Coronary artery (tissue), 2 donors: Measurements from ENCODE around the gene PIEZO2.

ENCODE experiments used
- DNase-seq: peaks from one replicate; pipeline ENCODE4 v3.0.0-alpha.2; 2017; ENCODE audit warnings: low spot score
- H3K27ac ChIP-seq, 2 donors: fragments of 200-600 bp; sonication (generic); one replicate each; pipeline ENCODE4 v1.5.1; 2016 to 2019
- H3K4me3 ChIP-seq: fragments of 200-600 bp; sonication (generic); 2 replicates; pipeline ENCODE4 v1.5.1; 2016; ENCODE audit warnings: mild to moderate bottlenecking, moderate library complexity
- TF ChIP-seq, protein P1 (sequence below): fragments of 200-600 bp; sonication (generic); IDR thresholded peaks from one replicate; pipeline ENCODE4 v1.5.1; 2019; ENCODE audit warnings: antibody characterized with exemption

PIEZO2 gene

DNA sequence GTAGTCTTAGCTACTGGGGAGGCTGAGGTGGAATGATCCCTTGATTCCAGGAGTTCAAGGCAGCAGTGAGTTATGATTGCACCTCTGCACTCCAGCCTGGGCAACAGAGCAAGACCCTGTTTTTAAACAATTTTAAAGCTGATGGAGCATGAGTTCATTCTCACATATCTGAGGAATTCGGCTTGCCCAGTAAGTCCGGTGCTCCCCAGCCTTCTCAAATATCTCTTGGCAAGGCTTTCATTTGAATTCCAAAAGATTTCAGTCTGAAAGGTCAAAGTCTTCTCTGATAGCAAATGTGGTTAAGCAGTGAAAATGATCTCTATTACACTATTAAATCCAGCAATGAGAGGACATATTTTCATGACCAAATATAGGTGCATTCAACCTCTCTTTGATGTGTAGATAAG lies 27.9 kb downstream of the PIEZO2 start:
- Histone ChIP-seq H3K27ac (no peak overlapping the region), H3K4me3 (no peak overlapping the region)
- TF ChIP-seq, protein P1, sequence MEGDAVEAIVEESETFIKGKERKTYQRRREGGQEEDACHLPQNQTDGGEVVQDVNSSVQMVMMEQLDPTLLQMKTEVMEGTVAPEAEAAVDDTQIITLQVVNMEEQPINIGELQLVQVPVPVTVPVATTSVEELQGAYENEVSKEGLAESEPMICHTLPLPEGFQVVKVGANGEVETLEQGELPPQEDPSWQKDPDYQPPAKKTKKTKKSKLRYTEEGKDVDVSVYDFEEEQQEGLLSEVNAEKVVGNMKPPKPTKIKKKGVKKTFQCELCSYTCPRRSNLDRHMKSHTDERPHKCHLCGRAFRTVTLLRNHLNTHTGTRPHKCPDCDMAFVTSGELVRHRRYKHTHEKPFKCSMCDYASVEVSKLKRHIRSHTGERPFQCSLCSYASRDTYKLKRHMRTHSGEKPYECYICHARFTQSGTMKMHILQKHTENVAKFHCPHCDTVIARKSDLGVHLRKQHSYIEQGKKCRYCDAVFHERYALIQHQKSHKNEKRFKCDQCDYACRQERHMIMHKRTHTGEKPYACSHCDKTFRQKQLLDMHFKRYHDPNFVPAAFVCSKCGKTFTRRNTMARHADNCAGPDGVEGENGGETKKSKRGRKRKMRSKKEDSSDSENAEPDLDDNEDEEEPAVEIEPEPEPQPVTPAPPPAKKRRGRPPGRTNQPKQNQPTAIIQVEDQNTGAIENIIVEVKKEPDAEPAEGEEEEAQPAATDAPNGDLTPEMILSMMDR = no peak
- DNase-seq = no peak

DNA sequence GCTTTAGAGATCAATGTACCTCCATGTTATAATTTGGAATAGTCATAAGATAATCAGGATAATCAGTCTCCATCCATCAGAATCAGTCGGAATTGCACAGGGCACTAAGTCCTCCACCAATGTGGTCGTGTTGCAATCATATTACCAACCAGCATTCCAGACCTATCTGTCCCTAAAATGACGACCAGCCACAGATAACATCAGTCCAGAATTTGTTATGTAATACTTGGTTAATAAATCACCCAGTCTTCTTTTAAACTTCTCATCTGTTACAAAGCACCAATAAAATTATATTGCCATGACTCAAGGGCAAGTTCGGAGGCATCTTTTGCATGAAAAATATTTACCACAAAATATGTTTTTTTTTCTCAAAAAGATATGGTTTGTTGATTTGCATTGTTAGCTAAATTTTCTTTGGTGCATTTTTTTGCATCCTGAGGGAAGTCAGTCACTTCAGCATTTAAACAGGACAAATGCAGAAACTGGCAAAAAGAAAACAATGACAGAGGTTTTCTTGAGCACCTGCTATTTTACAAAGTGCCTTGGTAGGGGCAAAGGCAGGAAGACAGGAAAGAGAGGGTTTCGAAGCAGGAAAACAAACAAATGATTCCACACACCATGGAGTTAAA lies 29.3 kb downstream of the PIEZO2 start:
- Histone ChIP-seq H3K27ac (no peak overlapping the region), H3K4me3 (no peak overlapping the region)
- no peak for DNase-seq
- TF ChIP-seq, protein P1 = no peak

DNA sequence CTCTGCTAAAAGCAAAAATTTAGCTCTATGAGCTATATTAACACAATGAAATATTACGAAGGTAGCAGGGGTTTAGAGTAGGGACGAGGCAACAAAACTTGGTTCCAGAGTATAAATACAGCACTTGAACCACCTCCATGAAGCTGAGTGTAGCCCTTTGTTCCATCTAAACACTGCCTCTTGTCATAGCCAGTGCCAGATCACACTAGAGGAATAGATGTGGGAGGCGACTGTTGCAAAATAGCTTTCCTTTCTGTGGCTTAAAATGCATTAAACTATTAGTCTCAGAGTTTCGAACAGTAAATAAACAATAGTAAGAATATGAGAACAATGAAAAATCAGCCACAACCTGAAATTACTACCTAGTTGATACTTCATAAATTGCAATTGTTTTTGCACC lies 29.8 kb downstream of the PIEZO2 start:
- Histone ChIP-seq H3K4me3 (no peak overlapping the region), H3K27ac (no peak overlapping the region)
- TF ChIP-seq, protein P1 = no peak
- no peak for DNase-seq

DNA sequence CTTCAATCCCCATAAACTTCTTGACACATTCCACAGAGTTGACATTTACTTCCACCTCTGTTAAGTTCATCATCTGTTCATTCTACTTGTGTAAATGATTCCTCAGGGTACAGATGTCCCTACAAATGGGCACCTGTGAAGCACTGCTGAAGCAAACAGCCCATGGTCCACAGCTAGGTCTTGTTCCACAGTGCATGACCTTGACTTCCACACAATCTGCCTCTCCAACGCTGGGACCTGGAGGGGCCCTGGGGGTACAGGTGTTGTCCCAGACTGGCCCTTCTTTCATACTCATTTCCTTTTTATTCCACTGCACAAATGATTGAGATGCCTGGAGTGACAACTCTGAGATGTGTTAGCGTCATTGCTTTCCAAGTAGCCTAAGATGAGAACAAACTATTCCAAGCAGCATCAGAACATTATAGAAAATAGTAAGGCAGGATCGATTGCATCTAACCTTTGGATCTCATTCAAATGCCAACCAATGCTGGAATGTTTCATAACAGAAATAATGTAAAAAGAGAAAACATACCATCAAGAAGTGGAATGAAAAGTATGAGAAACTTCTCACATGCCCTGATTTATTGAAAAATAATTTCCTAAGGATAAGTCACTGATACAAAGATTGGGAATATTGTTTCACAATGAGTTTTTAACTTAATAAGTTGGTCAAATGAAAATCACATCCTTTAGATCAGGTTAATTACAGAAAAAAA lies 31.2 kb downstream of the PIEZO2 start:
- TF ChIP-seq, protein P1 = no peak
- DNase-seq = no peak
- H3K27ac ChIP-seq = no peak overlapping the region

DNA sequence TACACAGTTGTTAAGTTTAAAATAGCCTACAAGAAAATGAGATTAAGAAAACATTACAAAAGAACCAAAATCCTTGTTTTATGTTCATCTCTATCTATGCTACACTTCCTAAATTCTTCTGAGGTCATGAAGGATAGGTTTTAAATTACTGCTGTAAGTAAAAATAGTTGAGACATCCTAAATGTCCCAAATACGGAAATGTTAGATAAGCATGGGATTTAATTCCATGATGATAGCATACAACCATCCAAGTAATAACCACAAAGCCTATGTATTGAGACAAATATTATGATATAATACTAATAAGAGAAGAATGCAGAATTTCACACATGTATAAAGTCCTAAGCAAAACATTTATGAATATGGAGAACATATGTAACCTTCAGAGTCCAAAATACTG lies 34.1 kb downstream of the PIEZO2 start:
- Histone ChIP-seq H3K4me3 (no peak overlapping the region), H3K27ac (no peak overlapping the region)
- TF ChIP-seq, protein P1 = no peak
- DNase-seq = no peak

More for the DNA sequence above, 31.2 kb downstream of the PIEZO2 start:
- no peak overlapping the region for H3K4me3 ChIP-seq

DNA sequence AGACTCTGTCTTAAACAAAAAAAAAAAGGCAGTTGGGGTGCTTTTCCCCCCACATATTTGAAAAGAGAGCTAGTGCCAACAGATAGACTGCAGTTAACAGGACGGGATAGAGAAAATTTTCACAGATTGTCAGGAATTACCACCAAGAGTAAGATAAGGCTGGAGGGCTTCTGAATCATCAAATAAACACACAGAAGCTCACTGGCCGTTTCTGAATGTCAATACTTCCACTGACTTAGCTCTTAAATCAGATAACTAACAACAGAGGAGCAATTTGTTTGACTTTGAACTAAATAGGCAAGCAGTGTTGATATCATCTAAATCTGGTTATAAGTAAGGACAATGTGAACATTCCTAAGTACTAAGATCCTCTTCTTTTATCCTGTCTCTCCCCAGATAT lies 34.7 kb downstream of the PIEZO2 start:
- Histone ChIP-seq H3K4me3 (no peak overlapping the region), H3K27ac (no peak overlapping the region)
- no peak for DNase-seq
- TF ChIP-seq, protein P1 = no peak

DNA sequence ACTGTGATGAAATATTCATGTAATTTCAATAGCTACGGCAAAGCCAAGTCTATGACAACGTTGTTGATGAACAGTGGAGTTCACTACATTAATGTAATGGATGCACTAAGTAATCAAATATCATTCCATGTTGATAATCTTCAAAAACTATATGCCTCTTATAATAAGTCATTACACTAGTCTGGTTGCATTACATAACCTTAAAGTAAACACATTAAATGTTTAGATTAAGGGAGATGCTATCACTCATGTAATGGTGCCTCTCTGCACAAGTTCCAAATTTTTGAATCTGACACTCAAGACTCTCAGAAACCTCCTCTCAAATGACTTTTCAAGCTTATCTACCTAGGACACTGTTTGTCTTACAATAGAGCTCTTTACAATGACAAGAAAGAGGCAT lies 35.4 kb downstream of the PIEZO2 start:
- no peak overlapping the region for H3K27ac ChIP-seq
- TF ChIP-seq, protein P1 = no peak
- H3K4me3 ChIP-seq = no peak overlapping the region
- no peak for DNase-seq
